ENCODE data around the gene NIPAL4.
"Not testable (repeated sequence)": the region's sequence is repeated elsewhere in the genome, so short reads cannot be mapped to it uniquely, and the experiment has no call there.

The NIPAL4 gene

GRCh38 chr5:157463621-157464518, 3.9 kb downstream of the NIPAL4 start:
- peak; percentile 33 for DNase-seq

DNA sequence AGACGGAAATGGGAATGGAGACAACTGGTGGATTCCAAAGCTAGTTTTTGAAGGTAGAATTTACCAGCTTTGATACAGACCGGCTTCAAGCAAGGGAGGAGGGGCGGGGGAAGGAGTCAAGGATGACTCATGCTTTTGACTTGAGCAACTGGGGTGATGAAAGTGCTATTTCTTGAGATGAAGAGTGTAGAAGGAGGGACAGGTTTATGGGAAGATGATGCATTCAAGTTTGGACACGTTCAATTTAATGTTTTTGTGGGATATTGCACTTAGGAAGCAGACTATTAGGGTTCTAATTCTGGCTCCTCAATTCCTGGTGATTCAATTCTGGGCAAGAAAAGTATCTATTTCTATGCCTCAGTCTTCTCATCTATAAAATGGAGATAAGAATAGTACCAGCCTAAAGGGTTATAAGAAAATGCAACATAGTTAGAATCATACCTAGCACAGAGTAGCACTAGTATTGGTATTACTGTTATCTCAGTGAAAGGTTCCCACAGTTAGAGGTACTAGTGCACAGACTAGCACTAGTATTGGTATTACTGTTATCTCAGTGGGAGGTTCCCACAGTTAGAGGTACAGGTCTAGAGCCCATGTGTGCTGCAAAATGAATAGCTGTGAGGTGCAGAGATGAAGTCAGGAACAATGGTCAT, 4.6 kb downstream of the NIPAL4 start:
- no peak for DNase-seq

DNA sequence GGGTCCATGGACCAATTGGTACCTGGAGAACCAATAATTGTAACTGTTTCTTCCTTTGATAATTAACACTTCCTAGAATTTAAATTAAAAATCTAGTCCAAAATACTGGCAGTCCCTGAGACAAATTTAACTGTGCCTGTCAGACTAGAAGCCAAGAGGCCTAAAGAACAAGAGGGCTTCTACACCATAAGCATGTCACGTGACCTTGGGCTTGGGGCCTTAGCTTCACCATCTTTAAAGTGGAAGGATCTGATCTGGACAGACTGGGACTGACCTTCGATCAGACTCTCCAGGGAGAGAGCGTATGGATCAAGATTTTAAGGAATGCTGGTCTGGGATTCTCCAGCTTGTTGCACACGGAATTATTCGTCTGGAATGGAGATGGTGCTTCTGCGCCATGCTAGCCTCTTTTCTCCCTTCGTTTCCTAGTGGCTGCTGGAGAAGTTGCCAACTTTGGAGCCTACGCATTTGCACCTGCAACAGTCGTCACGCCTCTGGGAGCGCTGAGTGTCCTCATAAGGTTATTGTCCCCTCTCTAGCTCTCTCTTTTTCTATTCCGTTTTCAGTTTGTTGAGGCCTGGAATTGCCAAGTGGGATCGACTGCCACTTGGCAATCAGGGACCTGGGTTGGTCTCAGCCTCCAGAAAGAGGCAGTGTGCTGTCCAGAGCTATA, 8.4 kb downstream of the NIPAL4 start:
- DNase-seq = peak; percentile 30

DNA sequence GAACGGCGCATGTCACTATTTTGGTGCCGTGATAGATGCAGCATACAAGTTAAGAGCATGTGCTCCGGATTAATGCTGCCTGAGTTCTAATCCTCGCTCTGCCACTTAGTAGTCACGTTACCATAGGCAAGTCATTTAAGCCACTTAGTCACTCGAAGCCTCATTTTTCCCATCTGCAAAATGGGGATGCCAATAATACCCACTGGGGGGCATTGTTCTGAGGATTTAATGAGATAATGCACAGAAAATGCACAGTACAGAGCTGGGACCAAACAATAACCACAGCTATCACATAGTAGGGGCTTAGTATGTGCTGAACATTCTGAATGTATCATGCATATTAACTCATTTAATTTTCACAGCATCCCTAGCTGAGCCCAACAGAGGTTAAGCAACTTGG, 9.1 kb downstream of the NIPAL4 start:
- no peak for DNase-seq

DNA sequence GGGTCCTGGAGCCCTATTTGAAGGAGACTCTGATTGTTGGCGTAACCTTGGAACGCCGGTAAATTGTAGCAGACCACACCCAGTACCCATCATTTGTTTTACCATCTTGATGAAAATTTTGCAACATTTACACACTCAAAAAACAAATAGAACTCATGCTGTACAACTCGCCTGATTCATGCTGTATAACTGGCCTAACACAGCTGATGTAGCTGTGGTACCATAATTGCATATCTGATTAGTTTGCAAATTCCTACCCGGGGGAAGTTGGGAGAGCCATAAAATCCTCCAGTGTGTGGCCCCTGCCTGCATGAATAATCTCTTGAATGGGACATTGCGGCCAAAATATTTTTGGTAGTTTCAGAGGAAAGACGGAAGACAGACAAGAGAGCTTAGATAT, 9.7 kb downstream of the NIPAL4 start:
- no peak for DNase-seq

- no peak for DNase-seq
Measured at GRCh38 chr5:157470631-157471030, 10.6 kb downstream of the NIPAL4 start.

DNA sequence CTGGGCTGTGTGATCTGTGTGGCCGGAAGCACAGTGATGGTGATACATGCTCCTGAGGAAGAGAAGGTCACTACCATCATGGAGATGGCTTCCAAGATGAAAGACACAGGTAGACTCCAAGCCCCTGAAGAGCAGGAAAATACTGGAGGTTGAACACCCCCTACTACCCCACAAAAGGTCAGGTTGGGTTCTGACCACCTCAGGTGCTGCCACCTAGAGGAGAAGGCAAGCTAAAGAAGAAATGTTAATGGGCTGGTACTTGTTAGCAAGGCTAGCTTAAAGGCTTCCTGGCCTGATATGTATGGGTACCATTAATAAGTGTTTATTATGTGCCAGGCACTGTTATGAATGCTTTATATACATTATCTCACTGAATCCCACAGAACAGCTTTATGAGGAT, 11.7 kb downstream of the NIPAL4 start:
- peak; percentile 48 for DNase-seq

GRCh38 chr5:157473383-157474320, 13.6 kb downstream of the NIPAL4 start:
- no peak for DNase-seq

DNA sequence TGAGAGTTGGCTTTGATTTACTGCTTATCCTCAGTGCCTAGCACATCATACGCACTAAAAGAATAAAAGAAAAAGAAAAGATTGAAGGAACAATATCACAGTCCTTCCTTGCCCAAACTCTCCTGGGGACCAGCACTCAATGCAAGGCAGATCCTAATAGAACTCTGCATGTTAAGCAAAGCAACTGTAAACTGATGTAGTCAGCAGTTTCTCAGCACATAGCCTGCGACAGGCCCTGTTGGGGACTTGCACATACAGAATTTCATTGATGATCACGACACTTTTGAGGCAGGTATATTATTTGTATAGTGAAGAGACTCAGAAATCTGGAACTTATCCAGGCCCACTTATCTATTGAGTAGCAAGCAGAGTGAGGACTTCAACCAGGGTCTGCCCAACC, 15.4 kb downstream of the NIPAL4 start:
- no peak for DNase-seq

DNA sequence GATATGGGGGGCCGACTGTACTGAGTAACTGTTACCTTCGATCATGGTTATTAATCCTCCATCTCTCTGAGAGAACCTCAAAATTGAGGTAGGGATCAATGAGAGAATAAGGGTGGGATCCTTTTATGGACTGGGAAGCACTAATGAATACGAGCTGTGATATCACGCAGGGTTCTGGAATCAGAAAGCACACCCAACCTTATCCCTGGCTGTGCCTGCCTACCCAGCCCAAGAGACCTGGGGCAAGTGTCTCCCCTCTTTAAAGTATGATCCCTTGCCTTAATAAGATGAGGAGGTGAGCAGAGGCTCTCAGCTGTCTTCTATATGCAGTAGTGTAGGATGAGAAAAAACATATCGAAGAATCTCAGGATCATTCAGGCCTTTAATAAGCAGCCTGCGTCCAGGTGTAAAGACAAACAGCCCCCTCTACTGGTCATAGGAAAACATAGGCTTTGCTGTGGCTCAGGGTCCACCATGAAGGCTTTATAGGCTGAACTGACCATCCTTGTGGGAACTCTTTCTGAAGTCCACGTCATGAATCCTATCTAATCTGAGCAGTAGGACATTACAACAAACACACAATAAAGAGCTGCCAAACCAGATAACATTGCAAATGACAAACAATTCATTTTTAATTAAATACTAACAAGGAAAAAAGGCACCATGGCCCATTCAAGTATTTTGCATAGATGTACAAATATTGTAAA, 16.8 kb downstream of the NIPAL4 start:
- peak; percentile 88 for DNase-seq

- no peak for DNase-seq
Measured at GRCh38 chr5:157477814-157478494, 17.9 kb downstream of the NIPAL4 start.

- DNase-seq = no peak
Measured at GRCh38 chr5:157478726-157479125, 18.7 kb downstream of the NIPAL4 start.

- peak; percentile 10 for DNase-seq
Measured at GRCh38 chr5:157479166-157479565, 19.2 kb downstream of the NIPAL4 start.

DNA sequence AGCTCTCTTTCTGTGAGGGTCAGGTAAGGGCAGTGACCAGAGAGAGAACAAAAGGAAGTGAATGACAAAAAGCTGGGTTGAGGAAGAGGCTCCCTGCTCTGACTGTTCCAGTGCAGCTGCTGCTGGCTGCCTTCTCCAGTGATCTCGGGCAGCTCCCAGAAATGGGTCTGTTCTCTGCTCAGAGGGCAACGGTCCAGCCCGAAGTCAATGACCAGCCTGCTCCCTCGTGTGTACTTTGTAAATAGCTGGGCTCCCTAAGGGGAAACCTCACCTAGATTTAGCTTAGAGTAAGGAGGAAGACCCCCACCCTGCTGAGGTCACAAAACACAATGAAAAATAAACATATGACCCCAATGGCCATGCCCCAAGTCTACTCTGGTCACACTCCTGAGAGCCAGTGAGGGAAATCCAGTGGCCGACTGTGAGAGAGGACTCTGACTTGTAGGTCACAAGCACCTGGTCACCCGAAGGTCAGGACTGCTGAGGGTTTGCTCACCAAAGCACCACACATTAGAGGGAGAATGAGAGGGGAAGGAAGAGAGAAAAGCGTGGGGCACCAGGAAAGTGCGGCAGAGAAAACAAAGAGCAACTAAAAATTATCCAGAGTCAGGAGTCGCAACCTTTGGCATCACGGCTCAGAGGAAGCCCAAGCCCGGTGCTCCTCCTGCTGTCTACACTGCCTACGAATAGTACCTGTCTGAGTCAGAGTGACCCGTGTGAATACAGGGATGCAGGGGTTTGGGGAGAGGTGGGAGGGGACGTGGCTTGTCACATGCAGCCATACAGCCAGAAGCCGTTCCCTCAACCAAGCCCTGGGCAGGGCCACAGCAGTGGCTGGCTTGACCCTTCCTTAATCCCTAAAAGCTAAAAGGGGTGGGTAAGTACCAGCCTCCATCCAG, 19.8 kb downstream of the NIPAL4 start:
- DNase-seq = no peak

DNA sequence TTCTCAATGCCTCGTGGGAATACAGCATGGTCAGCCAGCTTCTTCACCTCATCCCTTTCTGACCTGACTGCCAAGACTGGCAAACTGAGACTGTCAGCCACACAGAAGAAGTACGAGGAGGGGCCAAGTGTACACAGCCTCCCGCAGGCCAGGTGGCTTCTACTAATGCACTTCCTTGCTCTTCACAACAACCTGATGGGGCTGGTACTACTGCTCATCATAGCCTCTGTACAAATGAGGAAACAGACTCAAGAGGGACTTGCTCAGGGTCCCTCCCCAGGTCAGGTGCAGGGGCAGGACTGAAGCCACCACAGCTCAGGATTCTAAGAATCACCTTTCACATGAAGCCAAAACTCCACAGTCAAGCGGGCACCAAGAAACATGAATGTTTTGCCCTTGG, 21.3 kb downstream of the NIPAL4 start:
- DNase-seq = no peak

- DNase-seq = no peak
Measured at GRCh38 chr5:157481666-157482065, 21.7 kb downstream of the NIPAL4 start.

- DNase-seq = not testable (repeated sequence)
Measured at GRCh38 chr5:157482702-157483101, 22.7 kb downstream of the NIPAL4 start.

GRCh38 chr5:157484768-157485167, 24.8 kb downstream of the NIPAL4 start:
- no peak for DNase-seq

DNA sequence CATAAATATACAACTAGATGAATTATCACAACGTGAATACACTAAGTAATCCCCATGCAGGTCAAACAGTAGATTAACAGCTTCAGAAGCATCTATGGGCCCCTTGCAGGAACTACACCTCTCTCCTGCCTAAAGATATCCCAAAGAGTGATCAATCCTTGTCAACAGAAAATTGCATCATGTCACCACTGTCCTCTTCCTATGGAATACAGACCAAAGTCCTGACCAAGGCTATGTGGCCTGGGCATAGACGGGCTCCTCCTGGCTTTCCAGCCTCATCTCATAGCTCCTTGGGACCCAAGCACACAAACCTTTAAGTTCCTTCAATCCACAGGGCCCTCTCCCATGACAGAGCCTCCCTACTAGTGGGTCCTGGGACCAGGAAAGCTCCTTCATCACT, 25.3 kb downstream of the NIPAL4 start:
- no peak for DNase-seq

GRCh38 chr5:157485811-157486210, 25.8 kb downstream of the NIPAL4 start:
- DNase-seq = no peak

All from DMS53 (cell line).